HG02623 (cell line): ENCODE measurements around the gene RNLS.

Source experiments
- ATAC-seq: cut with Tn5 transposase; IDR thresholded peaks from one replicate; pipeline ENCODE4 v1.9.1; 2021; ENCODE audit warnings: moderate library complexity; ENCODE audit not compliant: unreplicated experiment

The RNLS gene

DNA sequence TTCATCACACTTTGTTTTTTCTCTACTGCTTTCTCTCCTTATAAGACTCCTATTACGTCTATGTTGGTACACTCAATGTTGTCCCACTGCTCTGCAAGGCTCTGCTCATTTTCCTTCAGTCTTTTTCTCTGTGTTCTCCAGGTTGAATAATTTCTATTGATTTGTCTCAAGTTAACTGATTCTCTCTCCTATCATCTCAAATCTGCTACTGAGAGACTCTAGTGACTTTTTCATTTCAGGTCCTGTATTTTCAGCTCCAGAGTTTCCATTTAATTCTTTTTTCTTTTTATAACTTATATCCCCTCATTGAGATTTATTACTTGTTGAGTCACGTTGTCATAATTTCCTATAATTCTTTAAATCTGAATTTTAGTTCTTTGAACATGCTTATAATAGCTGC, 100.9 kb downstream of the RNLS start:
- ATAC-seq: no peak

DNA sequence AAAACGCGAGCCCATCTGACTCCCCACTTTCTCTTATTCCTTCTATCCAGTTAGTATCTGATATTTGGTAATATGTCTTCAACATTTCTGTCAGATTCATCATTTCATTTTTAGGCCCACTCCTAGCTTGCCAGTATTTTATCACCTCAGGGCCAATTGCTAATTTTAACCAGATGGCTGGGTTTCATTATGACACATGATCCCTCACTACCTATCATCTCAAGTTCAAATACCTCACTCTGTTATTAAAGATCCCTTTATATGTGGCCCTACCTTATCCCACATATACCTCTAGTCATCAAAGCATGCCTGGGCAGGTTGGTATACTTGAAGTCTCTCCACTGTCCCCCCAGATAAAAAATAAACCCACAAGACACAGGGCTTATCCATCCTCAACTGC, 104.9 kb downstream of the RNLS start:
- ATAC-seq: no peak

DNA sequence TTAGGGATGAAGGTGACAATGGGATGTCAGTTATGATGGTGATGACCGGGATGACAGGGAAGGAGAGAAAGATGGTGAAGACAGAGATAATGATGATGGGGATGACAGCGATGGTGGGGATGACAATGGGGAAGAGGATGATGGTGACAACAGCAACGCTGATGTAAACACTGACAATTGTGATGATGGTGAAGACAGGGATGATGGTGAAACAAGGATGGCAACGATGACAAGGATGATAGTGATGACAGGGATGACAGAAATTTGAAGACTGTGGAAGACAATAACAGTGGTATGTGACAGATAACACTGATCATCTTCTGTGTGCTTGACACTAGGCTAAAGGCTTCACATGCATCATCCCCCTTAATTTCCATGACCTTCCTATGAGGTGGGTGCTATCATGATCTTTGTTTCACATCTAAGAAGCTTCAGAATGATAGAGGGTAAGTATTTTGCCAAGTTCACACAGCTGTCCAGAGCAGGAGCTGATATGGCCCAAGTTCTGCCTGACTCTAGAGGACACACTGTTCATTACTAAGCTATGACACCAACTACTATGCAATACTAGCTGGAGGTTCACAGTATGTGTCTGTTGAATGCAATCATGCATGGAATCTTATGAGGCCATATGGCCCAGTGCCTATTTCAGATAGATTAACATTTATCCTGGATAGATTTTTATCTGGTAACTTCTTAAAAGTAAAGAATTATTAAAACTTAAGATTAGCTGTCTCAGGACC, 105.6 kb downstream of the RNLS start:
- ATAC-seq: no peak

DNA sequence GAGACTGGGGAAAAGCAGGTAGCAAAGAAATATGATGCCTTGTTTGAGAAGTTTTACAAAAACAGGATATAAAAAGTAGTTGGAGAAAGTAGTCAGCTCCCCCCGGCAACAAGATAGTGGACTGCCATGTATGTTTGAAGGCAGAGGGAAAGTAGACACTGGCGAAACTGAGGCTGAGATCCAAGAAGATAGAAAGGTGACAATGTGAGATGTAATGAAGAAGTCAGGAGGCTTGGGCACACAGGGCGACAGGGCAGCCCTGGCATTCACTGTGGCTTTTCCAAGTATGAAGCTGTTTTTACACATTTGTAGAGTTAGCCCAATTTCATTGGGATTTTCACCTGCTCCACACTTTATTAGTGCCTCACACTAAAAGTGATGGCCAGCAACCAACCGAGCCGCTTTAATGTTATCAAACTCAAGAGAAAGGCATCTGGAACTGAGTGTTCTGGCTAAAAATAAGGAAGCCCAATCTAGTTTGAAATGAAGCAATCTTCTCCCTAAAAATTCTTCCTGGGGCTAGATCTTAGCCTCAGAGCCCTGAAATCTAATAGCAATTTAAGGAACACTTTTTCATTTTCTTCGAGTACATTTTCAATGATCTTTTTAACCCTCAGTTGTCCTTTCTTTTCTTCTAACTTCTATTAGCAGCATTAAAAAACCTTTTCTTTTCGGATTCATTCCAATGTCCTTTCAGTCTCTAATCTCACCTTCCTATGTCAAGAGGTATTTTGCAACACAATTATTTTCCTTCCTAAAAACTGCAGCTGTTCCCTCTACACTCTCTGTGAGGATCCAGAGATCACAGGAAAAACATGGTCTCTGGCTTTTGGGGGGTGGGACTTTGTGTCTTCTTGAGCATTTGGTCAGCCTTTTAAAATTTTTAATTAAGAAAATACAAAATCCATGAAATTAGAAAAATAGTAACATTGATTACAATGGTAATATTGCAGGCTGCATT, 108.0 kb downstream of the RNLS start:
- ATAC-seq: no peak

DNA sequence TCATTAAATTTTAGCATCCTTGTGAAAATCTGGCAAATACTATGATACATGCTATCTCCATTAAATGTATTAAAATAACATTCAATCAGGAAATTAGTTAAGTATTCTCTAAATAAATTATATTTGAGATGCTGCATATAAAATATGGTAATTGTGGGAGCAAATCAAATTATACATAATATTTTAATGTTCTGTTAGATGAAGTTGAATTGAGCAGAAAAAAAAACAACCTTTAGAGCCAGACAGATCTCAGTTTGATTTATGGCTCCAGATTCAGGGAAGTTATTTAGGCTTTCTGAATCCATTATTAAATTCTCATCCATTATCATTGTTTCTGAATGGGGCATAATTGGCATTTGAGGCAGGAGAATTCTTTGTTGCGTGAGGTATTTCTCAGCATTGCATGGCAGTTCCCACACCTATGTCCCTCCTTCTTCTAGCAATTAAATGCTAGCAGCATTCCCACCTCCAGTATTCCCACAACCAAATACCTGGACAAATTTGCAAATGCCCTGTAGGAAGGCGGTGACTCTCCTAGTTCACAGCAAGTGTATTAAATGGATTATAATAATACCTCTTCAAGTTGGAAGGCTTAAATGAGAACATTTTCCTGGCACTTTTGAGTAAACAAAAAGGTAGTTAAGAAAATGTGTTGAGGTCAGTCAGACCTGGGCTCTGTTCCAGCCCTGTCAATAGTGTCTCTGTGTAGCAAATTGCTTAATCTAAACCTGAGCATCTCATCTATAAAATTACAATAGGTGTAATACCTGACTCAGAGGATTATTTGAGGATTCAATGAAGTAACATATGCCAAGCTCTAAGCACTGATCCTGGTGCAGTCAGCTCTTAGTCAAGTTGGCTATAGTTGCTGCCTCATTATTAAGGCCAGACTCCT, 108.9 kb downstream of the RNLS start:
- no peak for ATAC-seq

DNA sequence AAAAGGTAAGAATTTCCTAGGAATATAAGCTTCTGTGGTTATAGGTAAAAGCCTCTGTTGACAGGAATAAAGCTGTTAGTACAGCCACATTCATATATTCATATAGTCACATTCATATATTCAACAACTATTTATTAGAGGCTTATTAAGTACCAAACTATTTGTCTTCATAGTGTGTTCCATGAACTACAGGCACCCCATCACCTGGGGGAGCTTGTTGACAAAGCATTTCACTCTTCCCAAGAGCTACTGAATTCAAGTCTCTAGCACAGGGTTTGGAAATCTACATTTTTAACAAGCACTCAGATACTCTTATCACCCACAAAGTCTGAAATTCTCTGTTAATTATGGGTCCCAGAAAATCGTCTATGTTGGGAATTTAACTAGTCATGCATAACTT, 110.6 kb downstream of the RNLS start:
- ATAC-seq: no peak

DNA sequence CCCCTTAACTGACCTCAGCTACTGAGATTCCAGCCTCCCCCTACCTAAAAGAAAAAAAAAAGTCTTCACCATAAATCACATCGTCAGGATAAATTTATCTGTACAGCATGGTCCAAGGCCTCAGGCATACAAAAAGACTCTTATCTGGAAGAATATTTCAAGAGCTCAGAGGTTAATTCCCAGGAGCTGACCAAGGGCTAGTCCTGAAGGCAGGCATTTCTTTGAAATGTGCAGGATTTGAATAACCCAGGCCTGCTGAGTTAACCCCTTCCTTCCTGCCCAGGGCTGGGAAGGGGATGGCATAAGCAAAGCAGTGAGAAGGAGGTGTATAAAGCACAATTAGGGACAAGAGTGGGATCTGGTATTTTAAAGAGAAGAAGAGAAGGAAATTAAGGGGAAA, 111.2 kb downstream of the RNLS start:
- no peak for ATAC-seq

DNA sequence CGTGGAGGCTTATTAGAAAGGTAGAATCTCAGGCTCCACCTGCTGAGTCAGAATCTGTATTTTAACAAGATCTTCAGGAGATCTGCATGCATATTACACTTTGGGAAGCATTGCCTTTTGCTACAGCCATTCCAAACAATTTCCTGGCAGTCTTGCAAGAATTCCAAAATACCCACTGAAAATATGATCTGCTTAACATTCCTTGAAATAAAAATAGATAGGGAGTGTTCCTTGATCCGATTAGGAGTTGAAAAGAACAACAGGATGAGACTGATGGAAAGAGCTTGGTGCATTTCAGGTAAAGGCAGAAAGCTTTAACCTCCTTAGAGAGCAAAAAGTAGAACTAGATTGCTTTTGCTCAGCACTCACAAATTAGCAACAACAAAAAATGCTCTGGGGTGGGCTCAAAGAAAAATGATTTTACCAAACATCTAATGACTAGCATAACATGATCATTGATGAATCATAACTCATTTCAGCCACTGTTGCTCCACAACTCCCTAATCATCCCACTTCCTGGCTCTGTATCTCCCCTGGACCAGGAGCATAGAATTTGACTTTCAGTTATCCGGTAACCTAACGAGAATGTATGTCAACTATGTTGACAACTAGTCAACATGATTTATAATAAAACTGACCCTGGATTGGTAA, 115.2 kb downstream of the RNLS start:
- ATAC-seq: no peak

DNA sequence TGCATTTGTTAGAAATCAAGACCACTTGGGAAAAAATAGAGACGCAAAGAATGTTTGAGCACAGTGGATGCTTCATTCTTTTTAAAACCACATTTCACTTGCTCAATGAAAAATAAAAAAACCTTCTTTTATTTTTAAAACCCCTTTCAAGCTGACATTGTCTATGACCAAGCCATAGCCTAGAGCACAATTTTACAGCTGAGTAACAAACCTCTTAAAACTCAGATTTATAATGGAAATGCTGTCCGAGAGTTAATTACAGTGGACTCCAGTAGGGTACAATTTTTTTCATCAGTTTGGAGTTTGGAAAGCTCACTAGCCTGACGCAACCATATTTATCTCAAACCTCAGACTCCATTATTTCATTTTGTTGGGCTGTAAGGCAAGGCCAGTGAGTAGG, 116.3 kb downstream of the RNLS start:
- ATAC-seq: no peak

DNA sequence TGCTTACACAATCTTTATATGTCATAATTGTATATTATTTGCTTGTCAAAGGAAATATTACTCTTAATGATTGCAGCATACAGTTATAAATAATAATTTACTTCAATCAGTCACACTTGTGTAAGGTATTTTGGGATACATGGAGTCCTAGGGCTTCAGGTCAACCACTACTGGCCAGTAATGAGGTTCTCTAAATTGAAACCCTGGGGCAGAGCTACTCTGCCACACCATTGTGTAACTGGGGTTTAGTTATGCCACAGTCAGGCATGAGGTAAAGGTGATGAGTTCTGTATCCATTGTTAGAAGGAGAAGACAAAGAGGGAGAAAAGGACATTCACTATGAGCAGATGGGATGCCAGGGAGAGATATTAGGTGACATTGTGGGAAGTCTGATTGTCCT, 117.4 kb downstream of the RNLS start:
- ATAC-seq: no peak

DNA sequence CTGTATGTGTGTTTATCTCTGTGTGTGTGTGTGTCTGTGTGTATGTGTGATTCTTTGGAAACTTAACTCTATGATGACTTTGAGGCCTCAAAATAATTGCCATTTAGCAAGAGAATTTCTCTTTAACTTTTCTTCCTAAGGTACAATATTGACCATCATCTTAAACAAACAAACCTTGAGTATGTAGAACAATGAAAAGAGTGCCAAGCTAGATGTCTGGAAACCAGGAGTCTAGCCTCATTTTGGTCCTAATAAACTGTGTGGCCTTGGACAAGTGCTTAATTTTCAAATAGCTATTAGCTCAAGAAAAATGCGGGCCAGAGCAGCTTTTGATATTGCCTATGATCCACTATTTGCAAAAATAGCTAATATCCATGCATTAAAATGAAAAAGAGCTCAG, 119.3 kb downstream of the RNLS start:
- ATAC-seq: no peak

DNA sequence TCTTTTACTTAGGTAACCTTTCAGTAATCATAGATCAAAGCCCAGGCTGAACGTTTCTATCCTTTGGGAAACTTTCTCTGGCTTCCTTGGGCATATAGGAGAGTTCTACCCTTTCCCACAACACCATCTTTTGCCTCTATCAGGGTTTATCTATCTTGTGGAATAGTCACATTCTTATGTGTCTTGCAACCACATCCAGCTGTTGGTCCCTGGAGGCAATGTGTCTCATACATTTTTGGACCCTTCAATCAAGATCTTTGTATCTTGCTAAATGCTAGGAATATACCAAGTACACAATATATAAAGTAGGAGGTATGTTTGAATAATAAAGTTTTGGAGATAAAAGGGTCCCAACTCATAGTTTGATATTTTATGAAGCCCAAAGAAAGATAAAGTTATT, 121.7 kb downstream of the RNLS start:
- ATAC-seq: no peak

DNA sequence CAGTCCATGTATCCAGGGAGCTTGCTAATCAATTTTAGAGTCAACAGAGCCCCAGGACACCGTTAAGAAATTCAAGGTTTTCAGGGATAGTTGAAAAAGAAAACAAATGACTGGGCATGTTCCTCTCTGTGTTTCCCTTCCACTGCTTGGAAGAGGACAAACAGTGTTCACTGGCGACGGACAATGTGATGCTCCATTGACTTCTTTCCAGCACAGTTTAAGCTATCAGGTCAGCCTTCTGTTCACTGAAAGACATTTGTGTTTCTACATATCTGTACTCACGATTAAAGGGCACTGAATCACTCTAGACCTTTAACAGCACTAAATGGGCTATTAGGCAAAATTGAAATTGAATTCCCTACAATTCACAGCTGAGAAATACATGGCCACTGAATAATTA, 123.6 kb downstream of the RNLS start:
- no peak for ATAC-seq

DNA sequence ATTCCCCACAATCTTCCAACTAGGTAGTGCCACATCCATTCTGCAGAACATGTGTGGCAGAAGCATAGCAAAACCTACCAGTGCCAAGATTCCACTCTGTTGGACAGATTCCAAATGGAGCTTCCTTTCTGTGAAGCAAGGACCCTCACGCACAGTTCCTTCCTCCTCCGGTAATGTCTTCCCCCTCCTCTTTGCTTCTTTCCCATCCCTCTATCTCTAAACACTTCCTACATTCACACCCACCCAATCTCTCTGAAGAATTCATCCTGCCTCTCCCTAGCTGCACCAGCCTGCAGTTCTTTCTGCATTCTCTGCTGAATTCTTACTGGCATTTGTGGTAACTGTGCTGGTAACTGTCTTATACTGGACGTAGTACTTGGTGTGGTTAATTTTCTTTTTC, 124.9 kb downstream of the RNLS start:
- no peak for ATAC-seq

DNA sequence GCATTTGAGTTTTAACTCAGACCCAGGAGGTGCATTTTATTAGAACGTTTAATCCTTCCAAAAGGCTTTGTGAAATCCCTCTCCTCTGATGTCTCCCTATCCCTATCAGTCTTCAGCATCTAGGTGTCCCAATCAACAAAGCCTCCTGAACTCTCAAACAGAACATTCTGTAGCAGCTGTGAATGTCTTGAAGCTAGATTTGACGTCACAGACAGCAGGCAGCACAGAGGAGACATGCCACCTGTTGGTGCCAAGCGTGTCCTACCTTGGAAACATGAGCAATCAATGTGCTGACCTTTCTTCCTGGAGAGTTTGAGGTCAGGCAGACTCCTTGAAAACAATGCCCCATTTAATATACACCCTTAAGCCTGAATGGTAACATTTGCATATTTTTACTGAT, 125.5 kb downstream of the RNLS start:
- no peak for ATAC-seq

DNA sequence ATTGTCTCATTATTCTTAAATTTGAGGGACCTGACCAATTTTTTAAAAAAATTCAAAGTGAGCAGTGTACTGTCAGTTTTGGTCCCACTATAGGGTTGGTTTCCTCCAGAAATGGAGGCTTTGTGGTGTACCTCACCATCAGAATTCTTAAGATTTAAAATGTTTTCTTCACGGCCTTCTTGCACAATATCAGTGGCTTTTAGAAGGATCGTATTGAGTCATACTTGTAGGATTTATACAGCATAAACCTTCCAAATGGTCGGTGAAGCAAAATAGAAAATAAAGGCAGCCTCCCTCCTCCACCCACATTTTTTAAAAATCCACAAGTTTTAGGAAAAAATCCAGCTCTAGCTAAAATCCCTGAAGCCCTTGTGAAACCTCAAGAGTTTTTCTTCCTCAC, 126.4 kb downstream of the RNLS start:
- ATAC-seq: no peak

DNA sequence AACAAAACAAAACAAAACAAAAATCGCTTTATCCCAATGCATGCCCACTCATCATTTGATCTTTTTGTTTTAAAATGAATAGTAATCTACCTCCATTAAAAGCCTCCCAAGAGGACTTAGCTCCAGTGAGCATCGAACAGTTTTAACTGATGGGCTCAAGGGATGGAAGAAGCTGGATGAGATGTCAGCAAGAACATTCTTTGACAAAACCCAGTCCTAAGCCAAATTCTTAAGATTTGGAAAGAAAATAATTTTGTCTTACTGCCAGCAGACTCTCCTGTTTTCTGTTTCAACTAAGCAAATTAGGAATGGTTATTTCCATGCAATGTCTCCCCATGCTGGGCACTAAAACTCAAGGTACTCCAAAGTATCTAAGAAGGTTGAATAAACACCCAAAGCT, 127.3 kb downstream of the RNLS start:
- no peak for ATAC-seq

DNA sequence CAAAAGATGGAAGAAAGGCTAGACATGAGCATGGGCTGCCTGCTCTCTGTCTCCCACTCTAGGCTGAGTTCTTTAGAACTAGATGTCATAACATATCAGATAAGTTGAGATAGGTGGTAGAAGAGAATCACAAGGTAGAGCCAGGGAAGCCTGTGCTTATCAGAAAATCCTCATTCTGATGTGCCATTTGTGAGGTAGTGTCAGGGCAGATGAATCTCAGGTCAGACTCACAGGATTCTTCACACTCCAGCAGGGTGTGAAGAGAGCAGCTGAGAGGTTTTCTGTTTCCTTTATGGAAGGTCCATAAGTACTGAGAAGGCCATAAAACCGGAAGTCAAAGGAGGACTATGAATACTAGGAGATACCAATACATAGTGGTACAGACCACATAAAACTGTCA, 132.9 kb downstream of the RNLS start:
- no peak for ATAC-seq

DNA sequence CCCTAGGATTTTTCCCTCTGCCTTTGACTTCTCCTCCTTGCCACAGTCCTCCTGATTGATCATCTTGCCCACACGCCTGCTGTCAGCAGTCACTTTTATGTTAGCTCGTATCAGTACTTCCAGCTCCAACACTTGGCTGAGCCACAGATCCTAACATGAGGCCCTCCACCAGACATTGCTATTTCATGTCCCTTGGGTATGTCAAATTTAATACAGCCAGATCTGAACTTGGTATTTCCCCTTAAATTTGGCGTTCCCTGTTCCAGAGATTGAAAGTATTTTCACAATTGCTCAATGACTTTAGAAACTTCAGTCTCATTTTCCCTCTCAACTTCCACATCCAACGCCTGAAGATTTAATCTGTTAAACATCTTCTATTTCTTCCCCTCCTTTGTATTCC, 140.4 kb downstream of the RNLS start:
- no peak for ATAC-seq

DNA sequence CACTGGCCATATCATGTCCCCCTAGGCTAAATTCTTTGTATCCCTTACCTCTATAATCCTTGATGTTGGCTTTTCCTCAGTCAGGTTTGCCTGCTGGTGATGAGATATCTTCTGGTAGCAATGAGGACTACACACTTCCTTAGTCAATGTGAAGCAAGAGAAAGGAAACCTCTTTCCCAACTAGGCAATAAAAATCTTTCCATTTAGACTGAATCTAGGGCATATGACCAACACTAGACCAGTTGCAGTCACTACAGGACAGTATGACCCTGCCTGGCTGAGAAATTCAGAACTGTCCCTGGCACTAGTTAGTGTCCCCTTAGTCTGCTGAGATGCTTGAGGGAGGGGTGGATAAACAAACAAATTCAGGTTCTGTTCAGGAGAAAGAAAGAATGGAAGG, 142.6 kb downstream of the RNLS start:
- no peak for ATAC-seq

DNA sequence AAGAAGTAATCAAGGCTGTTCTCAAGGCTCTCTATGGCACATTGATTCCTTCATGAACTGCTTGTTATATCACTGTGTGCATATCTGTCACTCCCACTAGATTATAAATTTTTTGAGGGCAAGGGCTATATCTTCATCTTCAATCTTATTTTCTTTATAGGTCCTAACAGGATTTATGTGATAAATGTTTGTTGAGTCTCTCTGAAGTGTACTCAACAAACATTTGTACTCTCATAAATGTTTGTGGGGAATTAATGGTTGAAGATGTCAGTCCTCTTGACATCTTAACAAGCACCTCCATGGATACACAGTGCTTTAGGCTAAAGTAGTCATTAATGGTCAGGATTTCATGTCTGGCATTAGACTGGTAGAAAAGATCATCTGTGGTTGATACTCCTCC, 143.2 kb downstream of the RNLS start:
- no peak for ATAC-seq
